CD4-positive, alpha-beta T cell treated with Interleukin-1 beta for 1 hour (primary cell): ENCODE data around the gene EML6.

ENCODE experiments used
- DNase-seq, 2 donors: peaks; one replicate each; pipeline ENCODE4 v3.0.0-alpha.2; 2020 to 2022

Gene EML6

DNA sequence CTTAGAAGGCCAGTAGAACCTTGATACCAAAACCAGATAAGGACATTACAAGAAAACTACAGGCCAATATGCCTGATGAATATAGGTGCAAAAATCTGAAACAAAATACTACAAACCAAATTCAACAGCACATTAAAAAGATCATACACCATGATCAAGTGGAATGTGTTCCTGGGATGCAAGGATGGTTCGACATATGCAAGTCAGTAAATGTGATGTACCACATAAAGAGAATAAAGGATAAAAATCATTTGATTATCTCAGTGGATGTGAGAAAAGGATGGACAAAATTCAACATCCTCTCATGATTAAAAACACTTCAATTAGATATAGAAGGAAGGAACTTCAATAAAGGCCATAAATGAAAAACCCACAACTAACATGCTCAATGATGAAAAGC is 197.2 kb downstream of the EML6 start:
- DNase-seq: no peak

DNA sequence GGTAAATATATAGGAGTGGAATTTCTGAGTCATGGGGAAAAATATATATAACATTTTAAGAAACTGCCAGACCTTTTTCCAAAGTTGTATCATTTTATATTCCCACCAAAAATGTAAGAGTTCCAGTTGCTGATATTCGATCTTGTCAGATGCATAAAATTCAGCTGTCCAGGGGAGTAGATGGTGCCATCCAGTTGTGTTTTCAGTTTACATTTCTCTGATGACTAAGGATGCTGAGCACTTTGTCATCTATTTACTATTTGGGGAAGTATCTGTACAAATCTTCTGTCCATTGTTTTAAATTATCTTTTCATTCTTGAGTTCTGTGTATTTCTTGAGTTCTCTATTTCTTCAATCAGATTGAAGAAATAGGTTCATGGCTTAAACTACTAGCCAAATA is 200.7 kb downstream of the EML6 start:
- no peak for DNase-seq

DNA sequence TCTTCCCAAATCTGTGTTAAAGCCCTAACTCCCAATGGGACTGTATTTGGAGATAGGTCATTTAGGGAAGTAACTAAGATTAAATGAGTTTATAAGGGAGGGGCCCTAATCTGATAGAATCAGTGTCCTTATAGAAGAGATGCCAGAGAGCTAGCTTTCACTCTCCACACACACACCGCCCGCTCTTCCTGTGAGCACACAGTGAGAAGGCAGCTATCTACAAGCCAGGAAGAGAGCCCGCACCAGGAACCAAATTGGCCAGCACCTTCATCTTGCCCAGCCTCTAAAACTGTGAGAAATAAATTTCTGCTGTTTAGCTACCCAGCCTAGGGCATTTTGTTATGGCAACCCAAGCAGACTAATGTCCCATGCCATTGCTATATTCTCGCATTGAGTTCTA is 201.6 kb downstream of the EML6 start:
- no peak for DNase-seq

DNA sequence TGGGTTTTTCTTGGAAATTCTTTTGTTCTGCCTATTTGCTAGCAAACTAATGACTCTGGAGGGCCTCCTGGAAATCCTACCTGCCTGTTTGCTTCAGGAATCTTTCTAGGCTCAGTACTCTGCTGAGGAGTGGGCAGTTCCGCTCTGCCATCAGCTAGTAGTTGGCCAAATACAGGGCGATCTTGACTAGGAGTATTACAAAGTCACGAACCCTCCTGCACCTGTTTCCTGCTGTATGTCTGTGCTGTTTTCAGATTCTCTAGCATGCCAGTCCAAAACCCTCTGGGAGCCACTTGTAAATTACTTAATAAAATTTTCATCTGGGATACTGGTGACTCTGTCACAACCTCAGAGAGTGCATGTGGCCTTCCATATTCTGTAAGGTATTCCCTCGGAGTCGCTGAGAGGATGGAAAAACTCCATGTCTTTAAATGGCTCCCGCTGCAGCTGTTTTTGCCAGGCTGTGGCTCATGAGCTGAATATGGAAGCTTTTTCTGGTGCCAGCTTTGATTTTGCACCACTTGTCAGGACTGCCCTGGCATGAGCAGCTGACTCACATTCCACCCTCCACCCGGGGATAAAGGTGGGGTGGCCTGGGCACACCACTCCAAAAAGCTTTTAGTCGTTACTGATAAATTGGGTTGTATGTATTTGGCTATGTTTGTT is 203.8 kb downstream of the EML6 start:
- DNase-seq: no peak

DNA sequence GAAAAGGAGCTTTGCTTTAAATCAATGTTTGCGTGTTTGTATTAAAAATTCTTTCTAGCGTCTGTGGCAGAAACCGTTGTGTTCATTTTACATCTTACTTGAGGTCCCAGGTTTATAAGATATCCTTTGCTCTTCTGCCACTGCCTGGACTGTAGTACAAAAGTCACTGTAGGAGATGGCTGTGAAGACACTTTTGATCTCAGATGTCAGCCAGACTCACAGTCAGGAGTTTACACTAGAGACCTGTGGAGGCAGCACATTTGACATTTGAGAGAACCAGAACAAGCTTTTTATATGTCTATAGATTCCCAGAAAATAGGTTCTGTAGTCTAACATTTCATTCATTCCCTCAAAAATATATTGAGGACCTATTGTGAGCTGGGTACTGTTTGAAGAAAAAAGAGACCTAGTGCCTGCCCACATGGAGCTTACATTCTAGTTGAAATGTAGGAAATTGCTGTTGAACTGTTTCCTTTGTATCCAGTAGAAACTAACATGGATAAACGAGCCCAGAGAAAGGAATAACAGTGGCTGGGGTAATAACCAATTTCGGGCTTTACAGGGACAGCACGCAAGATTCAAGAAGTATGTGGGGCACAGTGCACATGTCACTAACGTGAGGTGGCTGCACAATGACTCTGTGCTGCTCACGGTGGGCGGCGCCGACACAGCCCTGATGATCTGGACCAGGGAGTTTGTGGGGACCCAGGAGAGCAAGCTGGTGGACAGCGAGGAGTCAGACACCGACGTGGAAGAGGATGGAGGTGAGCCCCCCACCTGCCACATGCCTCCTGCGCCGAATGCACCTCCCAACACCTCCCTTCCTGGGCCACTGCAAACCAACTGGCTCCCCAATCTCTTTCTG is 204.5 kb downstream of the EML6 start:
- DNase-seq: no peak

DNA sequence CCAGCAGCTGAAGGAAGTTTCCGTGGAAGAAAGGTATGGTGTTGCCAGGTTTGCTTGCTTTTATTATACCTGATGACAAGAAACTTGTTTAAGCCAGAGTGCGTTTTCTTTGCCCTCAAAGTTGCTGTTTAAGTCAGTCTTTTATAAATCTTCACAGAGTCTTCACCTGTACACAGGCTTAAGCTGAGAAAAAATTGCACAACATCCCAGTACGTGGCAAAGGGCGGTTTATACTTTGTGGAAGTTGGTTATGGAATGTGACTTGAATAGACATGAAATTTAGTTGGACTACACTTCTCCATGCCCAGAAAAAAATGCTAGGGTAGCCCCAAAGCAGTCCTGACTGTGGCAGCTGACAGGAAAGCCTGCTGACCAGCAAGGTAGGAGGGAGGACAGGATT is 205.3 kb downstream of the EML6 start:
- DNase-seq: no peak

DNA sequence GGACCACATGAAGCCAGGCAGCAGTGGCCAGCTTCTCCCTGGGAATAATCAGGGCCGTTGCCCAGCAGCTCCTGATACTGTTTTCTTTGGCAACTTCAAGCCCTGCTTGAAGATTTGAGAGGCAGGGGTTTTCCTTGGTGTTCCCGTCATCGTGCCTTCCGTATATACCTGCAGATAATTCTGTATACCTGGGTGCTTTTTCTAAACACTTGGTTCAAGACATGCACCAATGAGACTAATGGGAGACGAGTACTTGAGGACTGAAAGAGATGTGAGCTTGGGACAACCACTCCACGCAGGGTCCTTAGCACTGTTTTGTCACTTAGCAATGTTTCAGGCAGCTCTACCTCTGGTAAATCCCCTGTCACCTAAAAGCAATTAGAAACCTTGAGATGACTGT is 208.0 kb downstream of the EML6 start:
- no peak for DNase-seq

DNA sequence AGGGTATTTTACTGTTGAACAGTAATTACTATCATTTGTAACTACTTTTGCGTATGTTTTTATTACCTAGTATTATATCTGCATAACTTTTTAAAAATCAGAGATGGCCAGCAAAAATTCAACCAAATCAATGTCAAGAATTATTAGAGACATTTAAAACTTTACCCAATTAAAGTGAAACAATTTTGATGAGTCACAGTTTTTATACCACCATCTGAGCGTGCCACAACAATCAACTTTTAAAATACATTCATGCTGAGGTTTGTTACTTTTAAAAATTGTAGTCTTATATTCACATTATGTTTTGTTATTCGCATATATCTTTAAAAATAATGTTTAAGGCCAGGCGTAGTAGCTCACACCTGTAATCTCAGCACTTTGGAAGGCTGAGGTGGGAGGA is 211.9 kb downstream of the EML6 start:
- no peak for DNase-seq

DNA sequence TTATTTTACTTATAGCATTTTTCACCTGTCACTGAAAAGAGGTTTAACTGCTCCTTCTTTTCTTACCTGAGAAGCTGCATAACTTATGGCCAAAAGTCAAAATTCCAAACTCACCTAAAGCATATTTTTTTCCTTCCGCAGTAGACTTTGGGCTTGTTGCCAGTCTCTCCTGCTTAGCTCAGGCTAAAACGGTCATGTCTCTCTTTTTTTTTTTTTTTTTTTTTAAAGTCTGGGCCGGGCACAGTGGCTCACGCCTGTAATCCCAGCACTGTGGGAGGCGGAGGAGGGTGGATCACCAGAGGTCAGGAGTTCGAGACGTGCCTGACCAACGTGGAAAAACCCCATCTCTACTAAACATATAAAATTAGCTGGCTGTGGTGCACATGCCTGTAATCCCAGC is 213.3 kb downstream of the EML6 start:
- DNase-seq: no peak

DNA sequence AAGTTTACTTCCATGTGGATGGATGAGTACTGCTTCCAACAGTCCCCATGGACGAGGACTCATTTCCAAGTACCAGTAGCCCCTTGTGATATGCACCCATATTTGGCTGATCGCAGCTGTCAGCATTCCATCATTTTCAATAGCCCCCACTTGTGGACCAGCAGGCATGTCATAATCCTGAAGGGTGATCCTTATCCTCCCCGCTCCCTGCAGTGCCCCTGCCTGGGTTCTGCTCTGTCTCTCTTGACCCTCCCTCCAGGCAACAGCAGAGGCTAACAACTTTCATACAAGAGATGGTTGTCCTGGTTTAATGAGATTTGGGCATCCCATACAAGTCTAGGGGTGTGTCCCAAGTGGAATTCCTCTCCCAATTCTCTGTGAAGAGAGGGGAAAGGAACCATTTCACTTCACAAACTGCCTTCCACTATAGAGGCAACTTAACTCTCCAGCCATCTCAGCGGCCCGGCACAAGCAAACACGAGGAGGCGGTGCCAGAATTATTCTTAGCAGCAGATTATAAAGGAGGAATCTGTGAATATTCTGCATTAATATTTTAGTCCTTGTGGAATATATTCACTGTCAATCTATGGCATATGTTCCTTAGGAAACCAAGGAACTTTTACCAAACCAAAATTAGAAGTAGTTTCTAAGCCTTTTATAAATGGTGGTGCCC is 216.1 kb downstream of the EML6 start:
- DNase-seq: no peak

DNA sequence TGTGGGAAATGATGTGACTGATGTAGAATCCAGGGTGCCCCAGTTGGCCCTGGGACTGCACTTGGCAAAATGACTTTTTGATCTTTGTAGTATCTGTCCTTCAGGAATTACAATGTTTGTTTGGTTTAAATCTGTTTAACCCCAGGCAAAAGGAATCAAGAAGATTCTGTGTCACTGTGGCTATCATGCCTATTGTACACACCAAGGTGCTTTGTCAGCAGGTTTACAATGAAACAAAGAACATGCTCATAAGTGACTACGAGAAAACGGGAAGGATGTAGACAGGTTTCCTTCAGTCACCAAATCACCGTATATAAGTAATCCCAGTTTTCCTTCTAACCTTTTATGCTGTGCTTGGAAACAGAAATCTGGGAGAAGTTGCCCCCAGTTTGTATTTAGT is 217.3 kb downstream of the EML6 start:
- DNase-seq: no peak

DNA sequence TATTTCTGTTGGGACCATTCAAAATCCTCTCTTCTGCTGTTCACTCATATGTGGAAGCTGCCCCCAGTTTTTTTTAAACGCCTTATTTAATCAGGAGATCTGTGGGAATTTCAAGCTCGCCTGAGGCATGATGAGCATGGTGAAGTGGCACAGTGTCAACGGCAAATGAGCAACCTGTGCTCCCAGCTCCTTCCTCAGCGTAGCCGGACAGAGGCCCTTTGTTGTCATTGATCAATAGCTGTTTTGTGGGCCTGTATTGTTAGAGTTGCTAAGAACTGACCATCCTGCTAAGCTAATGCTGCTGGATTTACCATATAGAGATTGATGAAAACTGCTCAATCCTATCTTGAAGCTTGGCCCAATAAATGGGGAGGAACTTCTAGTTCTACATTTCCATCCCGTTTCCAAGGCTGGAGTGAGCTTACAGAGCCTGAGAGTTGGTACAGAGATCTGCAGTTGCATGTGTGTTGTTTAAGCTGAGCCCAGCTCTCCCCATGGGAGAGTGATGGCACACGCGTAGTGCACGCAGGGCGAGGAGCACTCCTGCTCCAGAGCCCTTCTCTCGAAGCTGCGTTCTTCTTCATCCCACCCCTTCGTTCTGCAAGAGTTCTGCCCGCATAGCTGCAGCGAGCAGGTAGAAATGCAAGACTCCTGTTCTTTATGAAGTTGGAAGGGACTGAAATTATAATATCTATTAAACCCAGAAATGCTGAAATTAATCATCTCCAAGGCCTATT is 218.0 kb downstream of the EML6 start:
- no peak for DNase-seq

DNA sequence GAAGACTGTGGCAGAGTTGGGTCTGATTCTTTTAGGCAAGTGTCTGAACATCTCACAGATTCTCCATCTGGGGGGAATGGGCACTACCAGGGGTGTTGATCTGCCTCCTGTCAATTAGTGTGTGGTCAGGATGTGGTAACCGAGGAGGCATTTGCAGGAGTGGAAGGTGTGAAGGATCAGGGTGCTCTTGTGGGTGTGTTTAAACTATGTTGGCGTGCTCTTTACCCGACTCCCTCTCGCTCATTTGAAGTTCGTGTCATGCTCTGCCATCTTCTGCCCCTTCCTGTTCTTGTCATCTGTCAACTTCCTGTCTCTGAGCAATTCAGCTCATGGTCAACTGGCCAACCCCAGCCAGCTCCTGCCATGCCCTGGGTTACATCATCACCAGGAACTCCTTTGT is 218.9 kb downstream of the EML6 start:
- peak; percentile 33 to 56 for DNase-seq

DNA sequence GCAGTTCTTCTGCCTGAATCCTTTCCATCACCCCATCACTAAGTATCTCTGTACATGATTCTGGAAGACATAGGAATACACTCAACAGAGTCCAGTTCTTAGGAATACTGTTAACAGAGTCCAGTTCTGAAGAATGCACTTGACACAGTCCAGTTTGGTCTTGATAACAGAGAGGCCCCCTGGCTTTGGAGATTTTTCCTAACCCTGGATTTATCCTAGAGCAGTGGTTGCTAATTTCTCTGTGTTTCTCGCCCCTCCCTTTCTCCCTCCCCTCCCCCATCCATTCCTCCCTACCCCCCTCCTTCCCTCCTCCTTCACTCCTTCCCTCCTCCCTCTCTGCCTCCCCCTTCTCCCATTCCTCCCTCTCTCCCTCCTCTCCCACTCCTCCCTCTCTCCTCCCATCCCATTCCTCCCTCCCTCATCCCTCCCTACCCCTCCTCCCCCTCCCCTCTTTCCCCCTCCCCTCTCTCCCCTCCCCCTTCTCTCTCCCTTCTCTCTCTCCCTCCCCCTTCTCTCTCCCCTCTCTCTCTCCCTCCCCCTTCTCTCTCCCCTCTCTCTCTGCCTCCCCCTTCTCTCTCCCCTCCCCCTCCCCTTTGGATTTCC is 221.4 kb downstream of the EML6 start:
- no peak for DNase-seq

DNA sequence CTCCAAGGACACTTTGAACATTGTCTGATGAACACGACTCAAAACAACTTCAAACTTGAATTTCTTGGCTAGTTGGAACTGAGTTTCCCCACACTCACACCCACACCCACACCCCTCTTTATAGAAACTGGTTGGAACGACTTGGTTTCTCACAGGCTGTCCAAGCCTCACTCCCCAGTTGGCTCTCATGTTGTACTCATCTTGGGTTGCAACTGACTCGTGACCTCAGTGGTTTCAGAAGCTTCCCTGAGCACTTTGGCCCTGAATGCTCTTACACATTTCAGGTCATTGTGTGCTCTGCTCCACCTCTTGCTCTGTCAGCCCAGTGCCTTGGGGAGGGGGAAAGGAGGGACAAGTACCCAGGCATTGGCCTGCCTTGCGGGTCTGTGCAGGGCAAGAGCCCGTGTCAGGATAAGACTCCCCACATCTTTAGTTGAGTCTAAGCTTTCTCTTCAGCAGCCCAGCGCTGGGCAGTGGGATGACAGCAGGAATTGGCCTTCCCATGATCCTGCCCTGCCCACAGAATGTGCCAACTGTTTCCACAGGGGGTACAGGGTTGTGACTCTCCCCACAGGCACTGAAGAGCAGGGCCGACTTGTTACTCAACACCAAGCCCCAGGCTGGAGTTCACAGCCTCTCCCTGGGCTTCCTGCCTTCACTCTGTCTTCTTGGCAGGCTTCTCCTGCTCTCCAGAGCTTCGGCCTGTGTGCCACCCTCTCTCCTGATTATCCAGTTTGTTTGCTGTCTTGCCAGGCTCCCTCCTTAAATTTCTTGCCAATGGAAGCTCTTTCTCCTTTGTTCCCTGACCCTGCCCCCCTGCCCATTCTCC is 222.1 kb downstream of the EML6 start:
- no peak for DNase-seq

DNA sequence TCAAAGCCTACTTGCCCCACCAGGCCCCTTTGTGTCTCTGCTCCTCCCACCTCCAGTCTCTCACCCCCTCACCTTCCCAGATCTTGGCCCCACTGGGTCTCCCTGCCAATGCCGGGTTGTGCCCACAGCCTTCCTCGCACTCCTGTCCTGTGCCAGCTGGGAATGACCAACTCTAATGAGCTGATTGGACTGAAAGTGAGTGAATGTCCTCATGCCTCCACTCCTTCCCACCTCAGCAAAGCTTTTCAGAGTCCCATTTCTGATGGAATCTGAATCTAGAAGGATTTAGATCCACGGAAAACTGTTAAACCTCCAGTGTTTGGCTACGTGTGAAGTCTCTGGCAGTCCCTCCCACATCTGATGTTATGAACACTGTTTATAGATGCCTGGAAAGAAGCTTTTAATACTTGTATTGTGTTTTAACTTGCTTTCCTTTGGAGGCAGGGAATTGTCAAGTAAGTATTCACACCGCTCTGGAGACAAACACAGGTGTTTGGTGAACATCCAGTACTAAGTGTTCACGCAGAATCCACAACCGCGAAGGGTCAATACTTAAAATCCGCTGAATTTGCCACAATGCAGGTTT is 222.9 kb downstream of the EML6 start:
- no peak for DNase-seq

DNA sequence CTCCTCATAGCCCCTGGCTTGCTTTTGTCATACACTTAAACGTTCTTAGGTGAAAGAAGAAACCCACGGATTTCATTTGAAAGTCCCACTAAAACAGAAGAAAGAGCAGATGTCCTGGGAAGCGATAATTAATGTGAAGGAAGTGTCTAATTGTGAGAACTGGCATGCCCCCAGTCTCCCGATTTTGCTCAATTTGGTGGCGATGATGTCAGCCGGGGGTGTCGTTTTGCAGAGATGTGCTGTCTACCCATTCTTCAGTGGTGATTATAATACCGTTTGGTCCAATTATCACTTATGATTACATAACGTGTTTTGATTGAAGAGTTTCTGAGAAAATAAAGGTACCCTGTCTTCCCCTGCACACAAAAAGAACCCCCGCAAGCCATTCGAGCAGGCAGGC is 223.7 kb downstream of the EML6 start:
- no peak for DNase-seq

DNA sequence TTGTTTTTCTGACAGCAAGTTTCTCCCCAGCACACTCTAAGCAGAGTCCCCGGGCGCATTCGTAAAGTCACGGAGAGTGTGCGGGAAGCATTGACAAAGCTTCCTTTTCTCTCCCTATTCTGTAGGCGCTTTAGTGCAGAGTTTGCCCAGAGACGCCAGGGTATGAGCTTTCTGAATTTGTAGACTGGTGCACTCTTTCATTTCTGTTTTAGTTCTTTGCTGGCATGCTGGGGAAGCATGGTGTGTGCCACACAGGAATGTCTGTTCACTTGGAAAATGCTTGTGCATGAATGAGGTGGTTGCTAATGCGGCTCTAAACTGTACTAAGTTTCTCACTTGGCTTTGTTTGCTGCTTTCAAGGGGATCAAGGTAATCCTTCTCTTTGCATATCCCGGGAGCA is 224.2 kb downstream of the EML6 start:
- DNase-seq: no peak

DNA sequence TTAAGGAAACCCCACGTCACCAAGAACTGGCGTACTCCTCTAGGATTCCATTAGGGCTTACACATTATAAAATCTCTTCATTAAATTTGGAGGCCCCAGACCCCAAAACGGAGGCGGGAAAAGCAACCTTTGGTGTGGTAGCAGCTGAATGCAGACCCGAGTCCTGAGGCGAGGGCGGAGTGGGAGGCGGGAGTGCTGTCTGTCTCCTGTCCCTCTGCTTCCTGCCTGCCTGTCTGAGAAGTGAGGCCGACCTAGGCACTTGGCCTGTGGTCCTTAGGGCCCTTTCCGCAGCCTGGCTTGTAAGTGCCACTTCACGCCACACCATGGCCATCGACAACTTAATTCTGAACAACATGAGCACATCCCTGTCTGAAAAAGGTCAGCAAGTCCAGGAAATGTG is 224.7 kb downstream of the EML6 start:
- no peak for DNase-seq

DNA sequence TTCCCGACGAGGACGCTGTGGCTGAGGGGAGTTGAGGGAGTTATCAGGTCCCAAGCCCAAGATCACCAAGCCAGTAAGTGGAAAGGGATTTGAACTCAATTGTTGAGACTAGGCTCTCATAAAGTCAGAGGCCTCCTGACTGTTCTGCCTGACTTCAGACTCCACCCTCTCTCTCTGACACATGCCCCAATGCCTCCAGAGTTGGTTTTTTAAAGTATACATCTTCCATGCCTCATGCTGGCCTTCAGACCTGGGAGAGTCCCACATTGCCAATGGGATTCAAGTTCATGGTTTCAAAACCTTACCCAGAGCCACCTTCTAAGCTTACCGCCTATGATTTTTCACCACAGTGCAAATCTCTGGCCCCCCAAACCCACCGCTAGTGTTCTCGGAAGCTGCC is 226.0 kb downstream of the EML6 start:
- no peak for DNase-seq

DNA sequence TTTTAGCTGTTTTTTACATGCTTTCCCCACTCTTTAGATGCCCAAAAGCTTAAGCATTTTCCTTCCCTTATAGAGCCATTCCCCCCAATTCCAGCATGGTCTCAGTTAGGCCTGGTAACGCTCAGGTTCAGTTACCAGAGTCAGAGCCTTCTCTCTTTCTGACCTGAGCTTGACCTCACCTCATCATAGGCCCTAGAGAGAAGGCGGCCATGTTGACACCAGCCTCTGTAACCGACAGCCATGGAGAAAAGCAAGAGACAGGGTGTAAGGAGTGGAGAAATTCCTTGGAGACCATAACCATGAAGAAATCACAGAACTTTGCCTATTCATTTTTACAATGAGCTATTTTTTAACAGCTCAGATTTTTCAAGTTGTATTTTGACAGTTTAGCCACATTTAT is 227.3 kb downstream of the EML6 start:
- no peak for DNase-seq

DNA sequence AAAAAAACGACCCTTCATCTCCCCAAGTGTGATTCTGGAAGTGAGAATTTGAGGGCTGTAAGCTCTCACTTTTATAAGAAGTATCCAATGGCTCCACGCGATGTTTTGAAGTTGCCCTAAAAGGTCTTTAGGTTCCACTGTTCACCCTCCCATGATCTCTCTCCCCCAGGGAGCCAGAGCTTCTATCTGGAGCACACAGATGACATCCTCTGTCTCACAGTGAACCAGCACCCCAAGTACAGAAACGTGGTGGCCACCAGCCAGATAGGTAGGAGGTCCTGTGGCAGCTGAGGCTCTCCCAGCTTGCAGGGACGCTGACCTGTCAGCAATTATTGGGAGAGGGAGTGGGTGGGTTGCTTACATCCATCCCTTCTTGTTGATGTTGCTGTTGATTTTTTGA is 229.0 kb downstream of the EML6 start:
- no peak for DNase-seq
